ENCODE data around the gene LSM10.

- TF ChIP-seq NFRKB (IDR thresholded peaks at IDR 0.05) (no peak), SUZ12 (IDR thresholded peaks at IDR 0.05) (no peak), L3MBTL2 (conservative IDR thresholded peaks at IDR 0.05) (no peak), ELF4 (IDR thresholded peaks at IDR 0.05) (no peak), BHLHE40 (IDR thresholded peaks at IDR 0.05; ENCODE audit: borderline replicate concordance) (no peak), PKNOX1 (IDR thresholded peaks at IDR 0.05) (no peak), FOXK2 (IDR thresholded peaks at IDR 0.05) (no peak), FOXM1 (IDR thresholded peaks at IDR 0.05; ENCODE audit: borderline replicate concordance) (no peak), SP1 (IDR thresholded peaks at IDR 0.05) (no peak)
These were observed 16.7 kb upstream of the LSM10 start for GRCh38 chr1:36414384-36414783.

Data from HEK293T (cell line).